NK-92 treated with Interleukin-12 subunit alpha and Interleukin-12 subunit beta, amount 100 ng/mL, for 24 hours (cell line): ENCODE data around the gene MAU2.
A peak's percentile ranks its signal among the peaks of the same experiment; 100 is the strongest.
"Not testable (repeated sequence)": the region's sequence is repeated elsewhere in the genome, so short reads cannot be mapped to it uniquely, and the experiment has no call there.

Experiments
- DNase-seq: peaks from one replicate; lab custom pipeline; 2025; lab: John Stamatoyannopoulos, UW

Gene MAU2

GRCh38 chr19:19345970-19346369, 25.3 kb downstream of the MAU2 start:
- no peak for DNase-seq

GRCh38 chr19:19347401-19348110, 26.9 kb downstream of the MAU2 start:
- DNase-seq = no peak

GRCh38 chr19:19348266-19348665, 27.6 kb downstream of the MAU2 start:
- no peak for DNase-seq

GRCh38 chr19:19349365-19349764, 28.7 kb downstream of the MAU2 start:
- no peak for DNase-seq

GRCh38 chr19:19350756-19351155, 30.1 kb downstream of the MAU2 start:
- not testable (repeated sequence) for DNase-seq

- DNase-seq = no peak
Observed at GRCh38 chr19:19352823-19353222, 32.2 kb downstream of the MAU2 start.

- DNase-seq = no peak
Observed at GRCh38 chr19:19354007-19354406, 33.4 kb downstream of the MAU2 start.

- no peak for DNase-seq
Observed at GRCh38 chr19:19354932-19355331, 34.3 kb downstream of the MAU2 start.

GRCh38 chr19:19355606-19356139, 35.0 kb downstream of the MAU2 start:
- DNase-seq = no peak

GRCh38 chr19:19356500-19356899, 35.9 kb downstream of the MAU2 start:
- DNase-seq = no peak

GRCh38 chr19:19356901-19357566, 36.4 kb downstream of the MAU2 start:
- no peak for DNase-seq

GRCh38 chr19:19361075-19361594, 40.5 kb downstream of the MAU2 start:
- peak; percentile 7 for DNase-seq

- no peak for DNase-seq
Observed at GRCh38 chr19:19362075-19362474, 41.4 kb downstream of the MAU2 start.

GRCh38 chr19:19366434-19367396, 46.1 kb downstream of the MAU2 start:
- DNase-seq = peak; percentile 29

GRCh38 chr19:19368087-19368486, 47.5 kb downstream of the MAU2 start:
- DNase-seq = no peak

GRCh38 chr19:19371059-19371458, 50.4 kb downstream of the MAU2 start:
- no peak for DNase-seq

- DNase-seq = peak; percentile 7
Observed at GRCh38 chr19:19372656-19373416, 52.2 kb downstream of the MAU2 start.

- no peak for DNase-seq
Observed at GRCh38 chr19:19379527-19379926, 58.9 kb downstream of the MAU2 start.

GRCh38 chr19:19380316-19380715, 59.7 kb downstream of the MAU2 start:
- DNase-seq = not testable (repeated sequence)

- DNase-seq = no peak
Observed at GRCh38 chr19:19381007-19381926, 60.6 kb downstream of the MAU2 start.
